ENCODE results near the gene AJAP1. TPM values are rescaled to one million over a fixed set of nuclear protein-coding genes. Genes with fewer than 3 reads are reported as not detected.

AJAP1 gene
- polyA plus RNA-seq, 1 donor from 2014 or later: 7.9 TPM

- H3K27ac ChIP-seq (ENCODE audit: low read length): no peak overlapping the region
- H3K9me2 ChIP-seq (ENCODE audit: insufficient read depth, low read length): no peaks in the 10 kb centered on the region
- no peaks in the 10 kb centered on the region for H3K9me3 ChIP-seq (ENCODE audit: low read length)
- no peak overlapping the region for H2AFZ ChIP-seq (ENCODE audit: low read depth, low read length)
- H3K4me3 ChIP-seq (ENCODE audit: low read length): no peak overlapping the region
- no peaks in the 10 kb centered on the region for H3F3A ChIP-seq (ENCODE audit: insufficient read depth, low read length, poor library complexity, severe bottlenecking)
- H3K27me3 ChIP-seq (ENCODE audit: insufficient read depth, low read depth, low read length): no peaks in the 10 kb centered on the region
- H3K79me2 ChIP-seq (replicated peaks; ENCODE audit: insufficient read depth, low read length): no peaks in the 10 kb centered on the region
- no peaks in the 10 kb centered on the region for H3K36me3 ChIP-seq (ENCODE audit: insufficient read depth, low read length)
- no peak overlapping the region for H3K9ac ChIP-seq (ENCODE audit: low read length)
- H3K4me2 ChIP-seq (ENCODE audit: low read length): no peak overlapping the region
- no peaks in the 10 kb centered on the region for H4K20me1 ChIP-seq (ENCODE audit: insufficient read depth)
- TF ChIP-seq POLR2AphosphoS5 (IDR thresholded peaks at IDR 0.05): no peak
- TF ChIP-seq RAD21 (conservative IDR thresholded peaks at IDR 0.05): peak; percentile 93
- peak; percentile 65 for TF ChIP-seq EP300 (conservative IDR thresholded peaks at IDR 0.05; ENCODE audit: poor library complexity, severe bottlenecking)
- TF ChIP-seq SMC3 (conservative IDR thresholded peaks at IDR 0.05; ENCODE audit: poor library complexity): peak; percentile 93
- peak; percentile 91 for TF ChIP-seq CTCF (IDR thresholded peaks at IDR 0.05; ENCODE audit: poor library complexity, severe bottlenecking)
Measured at GRCh38 chr1:4825800-4826450, 171.5 kb downstream of the AJAP1 start.

GRCh38 chr1:4830707-4831106 is 176.3 kb downstream of the AJAP1 start:
- Histone ChIP-seq H3K4me2 (ENCODE audit: low read length) (no peak overlapping the region), H3F3A (ENCODE audit: insufficient read depth, low read length, poor library complexity, severe bottlenecking) (no peaks in the 10 kb centered on the region), H2AFZ (ENCODE audit: low read depth, low read length) (no peak overlapping the region), H4K20me1 (ENCODE audit: insufficient read depth) (no peaks in the 10 kb centered on the region), H3K27ac (ENCODE audit: low read length) (no peak overlapping the region), H3K9me3 (ENCODE audit: low read length) (no peaks in the 10 kb centered on the region), H3K27me3 (ENCODE audit: insufficient read depth, low read depth, low read length) (no peaks in the 10 kb centered on the region), H3K36me3 (ENCODE audit: insufficient read depth, low read length) (no peaks in the 10 kb centered on the region), H3K9me2 (ENCODE audit: insufficient read depth, low read length) (no peaks in the 10 kb centered on the region), H3K9ac (ENCODE audit: low read length) (no peak overlapping the region), H3K79me2 (replicated peaks; ENCODE audit: insufficient read depth, low read length) (no peaks in the 10 kb centered on the region), H3K4me3 (ENCODE audit: low read length) (no peak overlapping the region)
- no peak for TF ChIP-seq RAD21 (conservative IDR thresholded peaks at IDR 0.05)
- no peak for TF ChIP-seq CTCF (IDR thresholded peaks at IDR 0.05; ENCODE audit: poor library complexity, severe bottlenecking)
- TF ChIP-seq MXI1 (conservative IDR thresholded peaks at IDR 0.05; ENCODE audit: poor library complexity, severe bottlenecking): no peak
- no peak for TF ChIP-seq POLR2AphosphoS5 (IDR thresholded peaks at IDR 0.05)
- no peak for TF ChIP-seq EZH2 (IDR thresholded peaks at IDR 0.05; ENCODE audit: borderline replicate concordance, insufficient read depth, low read length, poor library complexity, severe bottlenecking)
- no peak for TF ChIP-seq TAF1 (IDR thresholded peaks at IDR 0.05; ENCODE audit: low read depth)
- TF ChIP-seq EP300 (conservative IDR thresholded peaks at IDR 0.05; ENCODE audit: poor library complexity, severe bottlenecking): no peak
- TF ChIP-seq SMC3 (conservative IDR thresholded peaks at IDR 0.05; ENCODE audit: poor library complexity): no peak

- TF ChIP-seq SMC3 (conservative IDR thresholded peaks at IDR 0.05; ENCODE audit: poor library complexity) (no peak), EP300 (conservative IDR thresholded peaks at IDR 0.05; ENCODE audit: poor library complexity, severe bottlenecking) (no peak)
- H3K9me2 ChIP-seq (ENCODE audit: insufficient read depth, low read length): no peaks in the 10 kb centered on the region
Measured at GRCh38 chr1:4836574-4836973, 182.2 kb downstream of the AJAP1 start.

More at GRCh38 chr1:4836574-4836973, 182.2 kb downstream of the AJAP1 start:
- no peaks in the 10 kb centered on the region for H4K20me1 ChIP-seq (ENCODE audit: insufficient read depth)
- no peaks in the 10 kb centered on the region for H3K9me3 ChIP-seq (ENCODE audit: low read length)
- no peak overlapping the region for H3K27ac ChIP-seq (ENCODE audit: low read length)
- no peaks in the 10 kb centered on the region for H3K79me2 ChIP-seq (replicated peaks; ENCODE audit: insufficient read depth, low read length)
- no peaks in the 10 kb centered on the region for H3K27me3 ChIP-seq (ENCODE audit: insufficient read depth, low read depth, low read length)
- no peaks in the 10 kb centered on the region for H3F3A ChIP-seq (ENCODE audit: insufficient read depth, low read length, poor library complexity, severe bottlenecking)
- H3K36me3 ChIP-seq (ENCODE audit: insufficient read depth, low read length): no peaks in the 10 kb centered on the region
- H3K9ac ChIP-seq (ENCODE audit: low read length): no peak overlapping the region
- H3K4me3 ChIP-seq (ENCODE audit: low read length): no peak overlapping the region
- no peak overlapping the region for H2AFZ ChIP-seq (ENCODE audit: low read depth, low read length)
- no peak overlapping the region for H3K4me2 ChIP-seq (ENCODE audit: low read length)

All from neural cell (in vitro differentiated cells).